ENCODE measurements around the gene UQCC2.
A peak's percentile ranks its signal among the peaks of the same experiment; 100 is the strongest.

The UQCC2 gene

DNA sequence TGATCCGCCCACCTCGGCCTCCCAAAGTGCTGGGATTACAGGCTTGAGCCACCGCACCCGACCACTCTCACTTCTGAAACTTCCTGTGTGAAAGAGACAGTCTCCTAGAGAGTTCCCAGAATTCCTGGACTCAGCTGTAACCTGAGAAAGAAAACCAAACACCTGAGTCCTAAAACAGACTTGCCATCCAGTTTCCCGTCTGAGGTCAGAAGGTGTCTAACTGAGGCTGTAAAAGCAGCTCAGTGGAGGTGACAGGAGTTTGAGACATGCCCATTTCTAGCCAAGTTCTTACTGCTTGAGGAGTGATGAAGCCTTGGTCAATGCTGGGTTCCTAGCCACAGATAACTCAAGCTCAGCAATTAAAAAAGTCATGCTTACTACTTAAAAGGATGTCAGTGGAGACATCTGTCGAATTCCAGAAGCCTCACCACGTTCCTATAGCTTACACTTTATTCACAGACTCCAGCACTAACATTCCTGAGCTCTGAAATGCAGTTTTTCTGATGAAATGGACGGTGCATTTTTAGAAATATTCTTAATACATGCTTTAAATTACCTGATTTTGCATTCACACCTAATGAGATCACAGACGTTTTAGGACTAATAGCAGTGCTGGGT, 6.1 kb downstream of the UQCC2 start:
- DNase-seq, result no peak

DNA sequence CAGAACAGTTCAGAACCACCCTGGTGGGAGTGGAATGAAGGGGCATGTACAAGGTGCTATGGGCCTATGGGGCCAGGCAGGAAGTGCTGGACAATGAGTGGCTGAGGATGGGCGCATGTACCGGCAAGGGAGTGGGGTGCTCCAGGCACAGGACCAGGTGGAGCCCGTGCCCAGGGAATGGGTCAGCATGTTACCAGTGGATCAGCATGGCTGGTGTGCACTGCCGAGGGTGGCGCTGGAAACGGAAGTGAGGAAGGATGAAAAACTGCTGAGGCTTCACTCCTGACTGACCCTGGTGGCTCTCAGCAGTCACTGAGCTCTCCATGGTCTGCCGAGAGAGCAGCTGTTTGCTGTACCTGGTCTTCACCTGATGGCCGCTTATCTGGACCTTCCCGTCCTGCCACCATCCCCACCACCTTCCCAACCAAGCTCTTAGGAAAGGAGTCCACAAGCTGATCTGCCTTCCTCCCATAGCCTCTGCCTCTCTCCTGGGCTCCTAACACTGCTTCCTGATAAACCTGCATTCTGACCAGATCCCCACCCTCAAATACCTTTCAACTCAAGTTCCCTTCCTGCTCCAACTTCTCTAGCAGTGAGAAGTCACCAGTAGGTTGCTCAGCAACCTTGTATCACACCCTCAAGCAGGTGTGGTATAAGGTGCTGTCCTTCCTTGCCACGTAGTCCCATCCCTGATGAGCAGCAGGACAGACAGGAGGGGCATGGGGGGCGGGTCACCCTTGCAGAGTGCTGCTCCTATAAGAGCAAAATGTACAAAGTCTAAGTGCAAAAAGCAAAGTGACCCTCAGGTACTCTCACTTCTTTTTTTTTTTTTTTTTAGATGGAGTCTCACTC, 7.1 kb downstream of the UQCC2 start:
- no peak for DNase-seq

DNA sequence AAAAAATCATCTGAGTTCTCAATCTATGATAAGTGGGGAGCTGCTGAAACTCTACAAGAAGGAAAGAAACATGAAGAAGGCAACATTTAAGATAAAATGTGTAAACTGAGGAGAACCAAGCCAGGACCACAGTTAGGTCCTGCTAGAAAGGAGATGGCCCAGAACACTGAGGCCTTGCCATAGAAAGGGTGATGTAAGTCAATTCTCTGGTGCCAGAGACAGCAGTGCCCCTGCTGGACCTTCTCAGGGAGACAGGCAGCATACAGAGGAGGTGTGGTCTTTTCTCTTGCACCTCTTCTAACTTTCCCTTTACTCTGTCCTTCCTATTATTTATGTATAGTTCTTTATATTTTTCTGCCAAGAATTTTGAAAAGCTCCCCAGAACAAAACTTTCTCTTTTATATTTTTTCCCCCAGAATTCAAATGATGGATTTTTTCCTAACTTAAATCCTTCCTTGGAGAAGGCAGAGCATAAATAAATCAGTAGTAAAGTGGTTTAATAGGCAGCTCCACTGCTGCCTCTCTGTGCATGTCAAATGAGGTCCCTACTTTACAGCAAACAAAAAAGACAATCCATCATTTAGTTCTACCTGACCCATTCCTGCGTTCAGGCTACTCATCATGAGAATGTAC, 9.0 kb downstream of the UQCC2 start:
- no peak for DNase-seq

DNA sequence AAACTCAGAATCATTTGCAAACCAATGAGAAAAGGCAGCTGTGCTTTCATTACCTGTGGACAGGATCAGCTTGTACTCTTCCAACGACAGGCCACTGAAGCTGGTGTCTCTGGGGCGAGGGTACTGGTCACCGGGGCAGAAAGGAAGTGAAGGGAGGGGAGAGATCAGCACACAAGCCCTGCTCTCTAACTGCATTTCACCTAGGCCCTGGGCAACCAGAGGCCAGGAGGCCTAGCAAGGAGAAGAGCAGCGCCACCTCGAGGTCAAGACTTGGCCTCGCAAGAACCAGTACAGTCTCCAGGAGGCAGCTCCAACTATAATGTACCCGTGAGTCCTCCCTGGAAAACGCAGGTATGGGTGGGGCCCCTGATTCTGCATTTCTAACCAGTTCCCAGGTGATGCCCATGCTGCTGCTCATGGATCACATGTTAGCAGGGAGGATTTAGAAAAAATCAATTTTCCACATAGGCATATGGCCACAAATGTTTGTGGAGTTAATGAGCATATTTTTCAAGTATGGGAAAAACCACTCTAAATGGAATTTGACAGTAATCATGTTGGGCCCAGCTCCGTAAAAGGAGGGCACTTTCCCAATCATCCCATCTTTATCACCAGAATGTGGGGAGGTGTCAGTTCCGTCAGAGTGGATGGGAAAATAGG, 11.0 kb downstream of the UQCC2 start:
- peak; percentile 12 for DNase-seq

DNA sequence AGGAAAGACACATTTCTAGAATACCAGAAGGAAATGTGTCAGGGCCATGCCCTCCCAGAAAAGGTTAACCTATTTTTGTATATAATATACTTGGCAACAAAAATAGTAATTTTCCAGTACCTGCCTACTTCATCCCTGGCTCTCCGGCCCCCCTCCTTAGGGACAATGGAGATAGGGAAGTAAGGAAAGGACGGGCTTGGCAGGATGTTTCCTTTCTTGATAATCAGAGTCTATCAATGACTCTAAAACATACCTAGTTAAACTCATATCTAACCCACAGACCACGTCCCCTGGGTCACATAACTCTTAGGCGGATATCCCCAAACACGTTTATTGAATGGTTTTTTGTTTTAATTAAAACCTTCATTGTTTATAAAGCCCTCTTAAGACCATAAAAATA, 11.8 kb downstream of the UQCC2 start:
- no peak for DNase-seq

DNA sequence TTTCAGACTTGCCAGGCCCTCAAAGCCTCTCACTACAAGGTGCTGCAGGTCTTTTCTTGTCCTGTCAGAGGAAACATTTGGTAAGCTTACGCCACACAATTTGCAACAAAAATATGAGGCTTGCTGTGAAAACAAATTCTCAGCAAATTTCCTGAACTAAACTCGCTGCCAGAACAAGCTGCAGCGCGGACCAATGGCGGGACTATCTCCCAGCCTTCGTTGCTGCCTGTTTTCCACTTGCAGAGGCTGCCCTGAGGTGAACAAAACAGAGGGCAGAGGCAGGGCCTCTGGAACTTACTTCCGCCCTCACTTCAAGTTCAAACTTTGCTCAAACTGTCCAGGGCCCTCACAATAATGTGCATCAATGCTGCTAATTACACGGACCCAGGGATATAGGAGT, 12.4 kb downstream of the UQCC2 start:
- no peak for DNase-seq

DNA sequence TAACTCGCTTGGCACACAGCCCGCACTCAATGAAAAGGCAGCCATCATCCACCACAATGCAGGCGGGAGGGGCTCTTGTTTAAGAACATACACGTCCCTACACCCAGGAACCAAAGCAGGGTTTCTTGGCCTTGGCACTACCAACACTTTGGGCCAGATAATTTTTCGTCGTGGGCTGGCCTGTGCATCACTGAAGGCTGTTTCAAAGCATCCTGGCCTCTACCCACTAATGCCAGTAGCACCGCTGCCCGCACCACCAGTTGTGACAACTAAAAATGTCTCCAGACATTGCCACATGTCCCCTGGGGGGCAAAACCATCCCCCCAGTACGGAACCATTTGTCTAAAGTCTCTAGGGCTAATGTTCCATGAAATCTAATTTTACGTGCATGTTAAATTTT, 13.0 kb downstream of the UQCC2 start:
- no peak for DNase-seq

DNA sequence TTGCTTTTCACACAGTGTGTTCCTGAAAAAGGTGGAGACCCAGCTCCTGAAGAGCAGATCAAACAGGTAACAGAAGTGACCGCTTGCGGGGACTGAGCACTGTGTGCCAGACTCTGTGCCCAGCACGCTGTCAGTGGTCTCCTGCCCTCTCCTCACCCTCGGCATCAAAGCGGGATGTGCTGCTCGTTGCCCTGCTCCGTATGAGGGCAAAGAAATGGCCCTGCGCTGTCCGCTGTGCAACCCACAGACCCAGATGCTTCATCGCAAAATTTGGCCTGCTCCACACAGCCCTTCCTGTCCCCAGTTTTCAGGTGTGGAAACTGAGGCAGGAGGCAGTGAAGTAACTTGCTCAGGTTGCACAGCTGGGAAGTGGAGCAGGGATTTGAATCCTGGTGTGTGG, 13.7 kb downstream of the UQCC2 start:
- DNase-seq, result no peak

DNA sequence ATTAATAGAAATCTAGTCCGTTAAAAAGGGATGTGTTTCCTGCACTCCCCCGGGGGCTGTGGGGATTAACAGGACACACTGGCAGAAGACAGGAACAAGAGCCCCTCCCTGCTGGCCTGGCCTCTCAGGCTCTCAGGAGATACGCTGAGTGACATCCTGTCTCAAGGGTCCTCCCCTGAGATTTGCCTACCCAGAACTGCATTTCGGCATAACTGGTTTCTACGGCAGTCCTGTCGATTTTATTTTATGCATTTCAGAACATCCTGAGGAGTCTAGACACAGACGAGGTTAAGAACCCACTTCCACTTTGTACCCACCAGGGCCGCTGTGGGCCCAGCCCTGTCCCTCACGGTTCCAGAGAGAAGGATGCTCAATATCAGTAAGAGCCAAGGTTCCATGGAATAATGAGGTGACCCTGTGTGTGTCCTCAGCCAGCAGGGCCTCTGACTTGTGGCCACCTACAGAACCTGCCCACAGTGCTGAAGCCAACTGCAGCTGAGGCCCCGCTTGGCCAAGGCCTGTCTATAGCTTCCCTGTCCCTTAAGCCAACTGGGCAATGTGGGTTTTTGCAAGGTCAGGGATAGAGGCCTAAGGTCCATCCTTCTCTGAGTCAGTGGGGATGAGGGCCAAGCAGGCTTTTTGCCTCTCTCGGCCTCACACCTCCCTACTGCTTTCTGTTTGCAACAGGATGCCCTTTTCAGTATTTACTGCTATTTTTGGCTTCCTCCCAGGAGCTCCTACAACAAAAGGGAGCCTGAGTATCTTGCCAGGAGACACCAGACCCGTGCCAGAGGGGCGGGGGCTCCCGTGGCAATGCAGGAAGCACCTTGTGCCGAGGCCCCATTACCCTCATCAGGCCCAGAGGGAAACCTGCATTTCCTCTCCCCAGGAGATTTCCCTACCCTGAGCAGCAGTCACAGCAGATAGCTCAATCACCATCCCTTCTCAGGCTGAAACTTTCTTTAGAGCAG, 14.7 kb downstream of the UQCC2 start:
- peak; percentile 42 for DNase-seq

DNA sequence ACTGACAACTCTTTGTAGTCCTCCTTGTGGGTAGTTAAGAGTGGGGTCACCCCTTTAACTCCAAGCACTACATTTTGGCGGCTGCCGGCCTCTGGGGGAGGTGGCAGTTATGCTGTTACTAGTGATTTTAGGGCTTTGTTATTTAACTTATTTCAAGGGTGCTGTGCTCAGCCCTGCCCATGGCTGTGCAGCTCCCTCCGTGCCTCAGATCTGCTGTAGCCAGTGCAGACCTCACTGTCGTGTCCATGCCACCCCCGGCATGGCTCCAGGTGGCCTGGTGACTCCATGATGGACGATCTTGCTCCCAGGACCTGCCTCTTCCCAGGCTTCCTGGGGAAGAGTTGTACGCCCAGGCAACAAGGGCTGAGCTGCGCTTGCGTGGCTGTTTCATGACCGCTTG, 15.4 kb downstream of the UQCC2 start:
- no peak for DNase-seq

DNA sequence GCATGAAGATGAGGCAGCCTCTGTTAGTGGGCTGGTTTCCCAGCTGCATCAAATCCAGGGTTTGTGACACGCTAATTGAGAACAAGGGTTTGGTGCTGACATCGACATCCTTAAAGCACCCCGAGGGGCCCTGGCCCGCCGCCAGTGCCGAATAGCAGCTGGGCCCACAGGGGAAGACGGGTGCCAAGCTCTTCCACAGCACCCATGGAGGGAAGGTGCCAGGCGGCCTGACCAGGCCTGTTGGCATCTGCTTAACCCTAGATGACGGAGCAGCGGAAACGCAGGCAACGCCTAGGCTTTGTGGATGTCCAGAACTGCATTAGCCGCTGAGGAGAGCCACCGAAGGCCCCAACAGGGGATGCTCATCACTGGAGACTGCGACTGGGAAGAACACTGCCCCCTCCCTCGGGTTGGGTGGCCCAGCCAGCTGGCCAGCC, 16.0 kb downstream of the UQCC2 start:
- DNase-seq, result no peak

DNA sequence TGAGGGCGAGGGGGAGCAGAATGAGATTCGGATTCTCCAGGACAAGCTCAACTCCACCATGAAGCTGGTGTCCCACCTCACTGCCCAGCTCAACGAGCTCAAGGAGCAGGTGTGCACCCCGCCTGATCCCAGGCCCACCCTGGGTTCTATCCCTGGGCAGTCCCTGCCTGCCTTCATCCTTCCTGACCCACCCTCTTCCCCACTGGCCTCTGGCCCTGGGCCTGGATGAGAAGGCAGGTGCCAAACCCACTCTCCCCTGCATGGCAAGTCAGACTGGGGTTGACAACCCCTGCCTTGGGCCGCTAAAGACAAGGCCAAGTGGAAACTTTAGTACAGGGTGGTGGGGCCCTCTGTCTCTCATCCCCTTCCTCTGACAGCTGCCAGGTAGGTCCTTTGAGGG, 16.5 kb downstream of the UQCC2 start:
- no peak for DNase-seq

DNA sequence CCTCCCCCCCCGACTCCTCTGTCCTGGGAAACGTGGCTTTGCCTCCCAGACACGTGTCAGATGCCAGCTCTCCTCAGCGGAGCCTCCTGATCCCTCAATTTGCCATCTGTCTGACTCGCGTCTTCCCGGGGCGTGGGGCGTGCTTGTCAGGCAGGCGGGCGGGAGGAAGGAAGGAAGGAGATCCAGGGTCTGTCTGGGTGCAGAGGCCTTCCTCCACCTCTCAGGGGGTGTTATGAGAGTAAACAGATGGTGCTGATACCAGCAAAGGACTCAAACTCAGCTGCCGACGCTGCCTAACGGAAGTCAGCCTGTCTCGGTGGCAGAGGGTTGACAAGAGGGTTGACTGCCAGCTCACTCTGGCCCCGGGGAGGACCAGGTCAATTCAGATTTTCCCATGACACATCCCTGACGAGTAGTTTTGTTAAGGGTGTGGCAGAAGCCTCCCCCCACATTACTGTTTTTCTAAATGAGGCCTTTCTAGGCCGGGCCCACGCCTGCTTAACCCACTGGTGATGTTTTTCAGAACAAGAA, 17.0 kb downstream of the UQCC2 start:
- no peak for DNase-seq

DNA sequence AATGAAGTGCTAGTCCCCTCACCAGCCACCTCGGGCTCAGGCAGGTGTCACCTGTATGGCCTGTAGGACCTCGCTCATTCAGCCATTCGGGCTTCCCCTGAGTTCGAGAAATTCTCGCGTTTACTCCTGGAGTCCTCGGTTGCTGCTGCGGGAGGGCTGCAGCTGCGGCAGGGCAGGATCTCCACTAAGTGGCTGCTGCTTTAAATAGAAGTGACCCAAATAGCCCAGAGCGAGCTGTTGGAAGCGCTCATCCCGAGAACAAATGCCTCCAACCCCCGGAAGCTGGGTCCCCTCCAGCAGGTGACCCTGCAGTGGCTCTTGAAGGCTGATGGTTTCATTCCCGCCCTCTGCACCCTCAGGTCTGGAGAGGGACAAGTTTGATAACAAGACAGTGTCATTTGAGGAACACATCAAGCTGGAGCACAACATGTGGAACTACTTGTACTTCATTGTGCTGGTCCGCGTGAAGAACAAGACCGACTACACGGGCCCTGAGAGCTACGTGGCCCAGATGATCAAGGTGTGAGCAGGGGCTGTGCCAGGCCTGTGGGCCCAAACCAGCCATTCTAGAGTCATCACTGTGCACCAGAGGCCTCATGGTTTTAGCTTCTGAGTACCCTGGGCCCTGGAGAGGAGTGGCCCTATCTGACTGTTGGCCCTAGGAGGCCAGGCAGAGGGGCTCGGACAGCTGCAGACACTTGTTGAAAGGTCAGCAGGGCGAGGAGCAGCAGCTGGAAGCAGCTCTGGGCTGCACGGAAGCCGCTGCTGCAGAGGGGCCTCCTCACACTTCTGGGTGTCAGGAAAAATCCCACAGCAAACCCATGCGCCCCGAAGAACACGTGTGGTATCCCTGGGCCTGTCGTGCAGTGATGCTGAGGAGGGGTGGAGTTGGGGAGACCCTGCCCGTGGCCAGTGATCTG, 18.1 kb downstream of the UQCC2 start:
- no peak for DNase-seq

DNA sequence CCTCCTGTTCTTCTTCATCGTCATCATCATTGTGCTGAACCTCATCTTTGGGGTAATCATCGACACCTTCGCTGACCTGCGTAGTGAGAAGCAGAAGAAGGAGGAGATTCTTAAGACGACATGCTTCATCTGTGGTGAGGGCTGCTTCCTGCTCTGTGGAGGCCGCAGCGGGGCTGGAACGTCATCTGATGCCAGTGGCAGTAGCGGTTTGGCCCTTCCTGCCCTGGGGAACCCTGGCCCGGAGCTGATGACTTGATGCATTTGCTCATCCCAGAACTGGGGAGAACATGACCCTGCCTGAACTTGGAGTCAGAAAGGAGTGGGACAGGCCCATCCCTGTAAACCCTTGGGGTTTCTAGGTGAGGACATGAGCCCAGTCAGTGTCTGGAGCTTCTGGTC, 18.7 kb downstream of the UQCC2 start:
- no peak for DNase-seq

DNA sequence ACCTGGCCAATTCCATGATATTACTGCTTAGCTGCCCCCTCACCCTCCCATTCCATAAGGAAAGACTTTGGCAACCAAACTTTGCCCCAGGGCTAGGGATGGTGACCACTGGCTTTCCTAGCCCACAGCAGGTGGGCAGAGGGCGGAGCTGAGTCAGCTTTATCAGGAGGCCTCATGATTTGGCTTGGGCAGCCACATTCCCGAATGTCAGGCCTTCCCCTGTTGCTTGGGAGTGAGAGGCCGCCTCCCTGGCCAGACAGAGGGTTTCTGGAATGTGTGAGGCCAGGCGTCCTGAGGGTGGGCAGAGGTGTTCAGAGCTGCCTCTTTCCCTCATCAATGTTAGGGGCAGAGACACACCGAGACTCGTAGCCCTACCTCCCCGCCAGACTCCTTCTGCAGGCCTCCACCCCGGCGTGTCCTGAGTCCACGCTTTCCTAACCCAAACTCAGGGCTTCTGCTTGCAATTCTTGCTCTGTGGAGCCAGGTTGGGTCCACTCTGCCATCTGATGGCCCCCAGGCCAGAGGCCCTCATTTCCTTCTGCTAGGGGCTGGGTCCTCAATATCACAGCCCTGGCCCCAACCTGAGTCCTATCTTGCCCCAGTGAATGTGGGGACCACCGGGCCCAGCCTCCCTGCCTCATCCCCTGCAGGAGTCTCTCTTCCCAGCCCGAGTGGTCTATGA, 19.3 kb downstream of the UQCC2 start:
- no peak for DNase-seq

DNA sequence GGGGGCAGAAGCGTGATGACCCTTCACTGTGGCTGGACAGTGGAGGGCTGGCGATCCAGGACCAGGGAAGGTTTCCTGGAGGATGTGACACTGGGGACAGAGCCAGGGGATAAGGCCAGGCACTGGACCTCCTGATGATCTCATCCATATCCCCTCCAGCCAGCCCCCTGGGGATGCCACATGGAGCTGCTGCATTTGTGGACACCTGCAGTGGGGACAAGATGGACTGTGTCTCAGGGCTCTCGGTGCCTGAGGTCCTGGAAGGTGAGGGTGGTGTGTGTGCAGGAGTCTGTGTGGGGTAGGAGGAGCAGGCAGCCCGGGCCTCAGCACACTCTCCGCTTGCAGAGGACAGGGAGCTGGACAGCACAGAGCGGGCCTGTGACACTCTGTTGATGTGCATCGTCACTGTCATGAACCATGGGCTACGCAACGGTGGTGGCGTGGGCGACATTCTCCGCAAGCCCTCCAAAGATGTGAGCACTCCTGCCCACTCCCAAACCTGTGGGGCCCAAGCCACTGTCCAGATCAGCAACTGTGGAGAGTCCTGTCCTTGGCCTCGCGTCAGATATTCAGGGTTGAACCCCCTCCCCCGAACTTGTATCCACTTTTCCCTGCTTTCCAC, 19.9 kb downstream of the UQCC2 start:
- no peak for DNase-seq

DNA sequence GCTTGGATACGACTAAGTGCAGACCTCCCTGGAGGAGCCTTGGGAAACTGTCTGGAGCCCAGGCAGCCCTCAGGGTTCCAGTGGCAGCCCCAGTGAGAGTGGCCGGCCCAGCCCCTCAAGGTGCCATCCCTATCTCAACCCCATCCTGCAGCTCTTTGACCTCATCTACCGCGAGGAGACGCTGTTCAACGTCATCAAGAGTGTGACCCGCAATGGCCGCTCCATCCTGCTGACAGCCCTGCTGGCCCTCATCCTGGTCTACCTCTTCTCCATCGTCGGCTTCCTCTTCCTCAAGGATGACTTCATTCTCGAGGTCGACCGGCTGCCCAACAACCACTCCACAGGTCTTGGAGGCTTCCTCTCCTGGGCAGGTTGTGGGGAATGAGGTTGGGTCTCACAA, 20.7 kb downstream of the UQCC2 start:
- DNase-seq, result no peak

DNA sequence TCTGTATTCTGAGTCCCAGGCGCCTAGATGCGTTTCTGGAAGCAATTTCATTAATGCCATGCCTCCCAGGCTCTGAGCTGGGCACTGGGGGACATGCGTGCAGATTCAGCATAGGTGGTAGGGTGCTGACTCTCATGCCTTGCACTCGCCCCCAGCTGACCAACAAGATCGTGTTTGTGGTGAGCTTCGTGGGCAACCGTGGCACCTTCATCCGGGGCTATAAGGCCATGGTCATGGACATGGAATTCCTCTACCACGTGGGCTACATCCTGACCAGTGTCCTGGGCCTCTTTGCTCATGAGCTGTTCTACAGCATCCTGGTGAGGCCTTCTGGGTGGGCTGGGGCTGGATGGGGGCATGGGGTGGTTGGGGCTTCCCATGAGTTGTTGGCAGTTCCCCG, 21.6 kb downstream of the UQCC2 start:
- DNase-seq, result no peak

DNA sequence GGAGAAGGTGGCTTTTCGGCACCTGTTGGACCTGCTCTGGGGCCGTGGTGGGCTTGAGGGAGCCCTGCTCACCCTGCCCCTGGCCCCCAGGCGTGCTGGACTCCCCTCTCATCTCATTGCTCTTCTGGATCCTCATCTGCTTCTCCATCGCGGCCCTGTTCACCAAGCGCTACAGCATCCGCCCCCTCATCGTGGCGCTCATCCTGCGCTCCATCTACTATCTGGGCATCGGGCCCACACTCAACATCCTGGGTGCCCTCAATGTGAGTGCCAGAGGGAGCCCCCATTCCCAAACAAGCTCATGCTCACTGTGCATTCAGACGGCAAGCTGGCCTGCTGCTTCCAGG, 22.4 kb downstream of the UQCC2 start:
- DNase-seq, result no peak

Measured in NCI-H1436 treated with DMSO at 0.1 percent for 48 hours (cell line).